CD4-positive, alpha-beta T cell treated with Interleukin-12 subunit alpha and Interleukin-12 subunit beta, for 1 hour (primary cell): ENCODE data around the gene PTPRN2.
"Not testable (repeated sequence)": the region's sequence is repeated elsewhere in the genome, so short reads cannot be mapped to it uniquely, and the experiment has no call there.

Source experiments
- DNase-seq: peaks from one replicate; pipeline ENCODE4 v3.0.0-alpha.2; 2020

The PTPRN2 gene

DNA sequence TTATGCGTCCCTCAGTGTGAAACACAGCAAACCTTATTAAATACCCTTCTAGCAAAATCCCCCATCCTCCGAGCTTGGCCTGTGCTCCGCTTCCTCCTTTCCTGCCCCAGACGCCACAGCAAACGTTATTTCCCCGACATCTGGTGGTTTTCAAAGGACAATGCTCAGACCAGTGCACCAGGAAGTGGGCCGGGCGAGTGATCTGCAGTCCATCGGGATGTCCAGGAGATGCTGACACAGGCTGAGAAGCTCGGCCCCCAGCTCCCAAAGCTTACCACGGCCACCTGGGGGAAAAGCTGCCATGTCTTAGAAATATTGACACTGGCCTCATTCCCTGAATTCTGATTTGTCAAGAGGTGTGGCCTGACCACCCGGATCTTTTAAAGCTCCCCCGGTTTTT lies 129.5 kb downstream of the PTPRN2 start:
- no peak for DNase-seq

DNA sequence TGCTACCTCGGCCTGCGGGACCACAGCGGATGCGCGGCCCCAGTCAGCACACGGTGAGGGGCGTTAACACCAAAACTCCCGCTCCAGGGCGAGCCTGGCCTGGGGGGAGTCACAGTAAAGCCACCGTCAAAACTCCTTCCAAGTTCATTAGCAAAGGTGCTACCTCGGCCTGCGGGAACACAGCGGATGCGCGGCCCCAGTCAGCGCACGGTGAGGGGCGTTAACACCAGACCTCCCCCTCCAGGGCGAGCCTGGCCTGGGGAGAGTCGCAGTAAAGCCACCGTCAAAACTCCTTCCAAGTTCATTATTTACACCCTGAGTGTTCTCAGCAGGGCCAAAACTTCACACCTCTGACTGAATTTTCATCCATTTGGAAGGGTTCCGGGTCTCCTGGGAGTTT lies 130.0 kb downstream of the PTPRN2 start:
- DNase-seq = not testable (repeated sequence)

DNA sequence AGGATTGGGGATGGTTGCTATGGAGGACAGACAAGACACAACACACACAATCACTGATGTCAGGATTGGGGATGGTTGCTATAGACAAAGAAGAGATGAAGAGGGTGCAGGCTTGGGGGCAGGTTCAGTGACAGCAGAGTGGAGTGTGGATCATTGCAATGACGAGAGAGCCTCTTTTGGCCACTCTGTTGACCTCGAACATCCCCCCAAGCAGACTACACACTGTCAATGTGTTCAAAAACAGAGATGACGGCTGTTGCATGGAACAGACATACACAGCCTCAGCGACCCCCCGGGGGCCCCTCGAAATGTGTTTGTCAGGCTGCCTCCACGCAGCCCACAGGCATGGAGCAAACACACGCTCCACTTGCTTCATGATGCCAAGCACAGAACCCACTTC lies 133.0 kb downstream of the PTPRN2 start:
- no peak for DNase-seq

DNA sequence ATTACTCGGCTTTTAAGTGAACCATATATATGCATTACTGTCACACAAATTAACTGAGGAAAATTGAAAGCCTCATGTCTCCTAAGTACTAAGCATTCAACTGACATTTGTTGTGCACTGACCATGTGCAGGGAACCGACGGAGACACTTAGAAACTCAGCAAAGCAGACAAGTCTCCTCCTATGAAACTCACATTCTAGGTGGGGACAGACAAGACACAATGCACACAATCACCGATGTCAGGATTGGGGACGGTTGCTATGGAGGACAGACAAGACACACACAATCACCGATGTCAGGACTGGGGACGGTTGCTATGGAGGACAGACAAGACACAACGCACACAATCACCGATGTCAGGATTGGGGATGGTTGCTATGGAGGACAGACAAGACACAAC lies 134.0 kb downstream of the PTPRN2 start:
- no peak for DNase-seq

DNA sequence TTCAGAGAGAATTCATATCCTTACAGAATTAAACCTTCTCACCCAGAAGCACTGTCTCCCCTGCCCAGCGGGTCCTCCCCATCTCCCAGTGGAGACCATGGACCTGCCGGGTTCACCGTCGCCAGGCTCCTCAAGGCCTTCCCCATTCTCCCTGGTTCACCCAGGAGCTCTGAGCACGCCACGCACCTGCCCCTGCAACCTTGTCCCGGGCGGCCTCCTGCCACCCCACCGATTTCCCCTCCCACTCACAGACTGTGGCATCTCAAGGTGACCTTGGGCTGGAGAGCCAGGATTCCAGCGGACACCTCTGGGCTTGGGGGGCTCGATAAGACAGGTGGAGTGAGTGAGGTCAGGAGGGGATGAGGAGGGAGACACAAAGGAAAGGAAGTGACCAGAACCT lies 135.3 kb downstream of the PTPRN2 start:
- DNase-seq = no peak

DNA sequence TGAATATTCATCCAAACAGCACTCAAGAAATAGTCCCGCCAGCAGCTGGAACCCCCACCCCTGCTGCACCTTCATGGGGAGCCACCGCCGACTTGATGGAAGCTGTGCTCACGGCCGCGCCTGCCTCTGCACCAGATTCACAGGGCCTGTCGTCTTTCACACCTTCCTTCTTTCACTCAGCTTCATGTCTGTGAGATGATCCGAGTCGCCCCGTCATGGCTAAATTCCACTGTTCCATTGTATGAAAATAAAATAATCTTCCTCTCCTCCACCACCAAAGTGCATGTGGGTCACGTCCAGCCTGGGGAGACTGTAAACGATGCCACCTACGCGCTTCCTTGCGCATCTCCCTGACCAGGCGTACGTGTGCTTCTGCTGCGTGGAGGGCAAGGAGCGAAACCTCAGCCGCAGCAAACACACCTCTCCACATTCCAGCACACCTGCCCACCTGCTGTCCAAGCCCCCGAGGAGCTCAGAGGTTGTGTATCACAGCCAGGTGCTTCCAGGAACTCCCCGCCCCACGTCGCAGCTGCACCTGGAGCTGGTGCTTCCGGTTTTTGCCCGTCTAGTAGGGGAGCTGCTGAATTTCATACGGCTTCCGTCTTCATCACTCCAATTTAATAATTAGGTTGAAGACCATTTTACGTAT lies 137.0 kb downstream of the PTPRN2 start:
- DNase-seq = no peak

DNA sequence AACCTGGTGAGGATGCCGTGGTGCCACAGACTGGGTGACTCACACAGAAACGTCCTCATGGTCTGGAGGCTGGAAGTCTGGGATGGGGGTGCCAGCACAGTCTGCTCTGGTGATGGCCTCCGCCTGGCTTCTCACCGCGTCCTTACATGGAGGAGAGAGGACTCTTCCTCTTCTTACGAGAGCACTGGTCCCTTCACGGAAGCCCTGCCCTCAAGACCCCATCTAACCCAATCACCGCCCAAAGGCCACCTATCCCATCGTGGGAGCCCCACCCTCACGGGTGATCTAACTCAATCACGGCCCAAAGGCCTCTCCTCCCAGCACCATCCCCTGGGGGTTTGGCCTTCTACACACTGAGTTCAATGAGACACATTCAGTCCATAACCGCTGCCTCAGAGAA lies 137.7 kb downstream of the PTPRN2 start:
- no peak for DNase-seq

DNA sequence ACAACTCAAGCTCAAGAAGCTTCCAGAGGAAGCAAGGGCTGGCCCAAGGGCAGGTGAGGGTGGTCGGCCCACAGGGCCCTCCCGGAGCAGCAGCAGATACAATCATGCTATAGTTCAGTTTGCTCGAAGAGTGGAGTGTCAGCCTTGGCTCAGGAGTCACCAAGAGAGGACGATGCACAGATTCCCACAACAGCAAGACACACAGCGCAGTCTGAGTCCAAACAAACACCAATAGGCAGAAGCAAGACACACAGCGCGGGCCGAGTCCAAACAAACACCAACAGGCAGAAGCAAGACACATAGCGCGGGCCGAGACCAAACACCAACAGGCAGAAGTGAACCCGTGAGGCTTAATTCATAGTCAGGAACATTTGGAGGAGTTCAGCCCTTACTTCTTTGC lies 138.4 kb downstream of the PTPRN2 start:
- no peak for DNase-seq

DNA sequence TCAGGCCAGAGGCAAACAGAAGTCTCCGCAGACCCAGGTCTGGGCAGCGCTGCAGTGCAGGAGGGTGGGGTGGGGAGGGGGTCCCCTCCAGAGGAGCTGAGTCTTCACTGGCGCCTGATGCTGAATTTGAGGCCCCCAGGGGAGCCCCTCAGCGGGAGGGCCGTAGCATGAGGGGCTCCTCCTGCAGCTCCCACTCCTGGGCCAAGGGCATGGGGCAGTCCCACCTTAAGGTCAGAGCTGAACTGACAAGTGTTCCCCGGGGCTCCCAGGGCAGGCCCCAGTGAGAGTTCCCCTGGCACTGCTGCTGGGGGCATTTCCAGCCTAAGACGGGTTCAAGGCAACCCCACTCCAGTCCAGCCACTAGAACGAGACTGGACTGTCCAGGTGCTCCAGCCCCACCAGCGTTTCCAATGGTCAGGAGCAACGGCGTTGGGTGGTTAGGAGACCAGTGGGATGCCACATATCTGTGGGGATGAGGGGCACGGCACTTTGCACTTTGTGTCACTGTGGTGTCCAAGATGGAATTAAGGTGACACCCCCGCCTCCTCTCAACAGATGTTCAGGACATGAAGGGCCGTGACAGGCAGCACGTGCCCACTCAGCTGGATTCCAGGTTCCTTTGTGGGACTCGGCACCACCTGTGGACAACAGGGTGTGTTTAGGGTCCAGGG lies 139.1 kb downstream of the PTPRN2 start:
- DNase-seq = no peak

DNA sequence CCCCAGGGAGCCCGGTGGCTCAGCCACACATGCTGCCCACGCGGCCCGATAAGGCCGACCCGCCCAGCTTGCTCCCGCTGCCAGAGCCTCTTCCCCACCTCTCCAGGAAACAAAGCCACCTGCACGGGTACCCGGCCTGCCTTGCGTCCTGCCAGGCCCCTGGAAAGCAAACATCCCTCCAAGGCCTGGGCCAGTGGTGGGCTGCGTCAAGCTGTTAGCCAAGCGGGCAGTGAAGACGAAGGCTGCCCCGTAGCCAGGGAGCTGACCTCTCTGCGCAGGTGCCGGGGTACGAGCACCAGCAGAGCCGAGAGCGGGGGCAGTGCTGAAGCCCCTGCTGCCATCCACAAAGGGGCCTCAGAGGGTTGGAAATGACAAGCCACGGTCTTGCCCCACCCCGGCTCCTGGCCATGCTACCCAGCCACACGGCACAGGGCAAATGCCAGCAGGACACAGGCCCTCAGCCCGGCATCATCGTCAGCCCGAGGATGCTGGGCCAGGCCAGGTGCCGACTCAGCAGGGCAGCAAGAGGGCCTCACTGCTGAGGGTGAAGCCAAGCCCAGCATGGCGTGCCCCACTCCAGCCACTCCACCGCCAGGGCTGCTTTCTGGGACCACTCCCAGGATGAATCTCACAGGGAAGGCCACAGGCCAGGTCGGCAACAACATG lies 140.0 kb downstream of the PTPRN2 start:
- DNase-seq = no peak

DNA sequence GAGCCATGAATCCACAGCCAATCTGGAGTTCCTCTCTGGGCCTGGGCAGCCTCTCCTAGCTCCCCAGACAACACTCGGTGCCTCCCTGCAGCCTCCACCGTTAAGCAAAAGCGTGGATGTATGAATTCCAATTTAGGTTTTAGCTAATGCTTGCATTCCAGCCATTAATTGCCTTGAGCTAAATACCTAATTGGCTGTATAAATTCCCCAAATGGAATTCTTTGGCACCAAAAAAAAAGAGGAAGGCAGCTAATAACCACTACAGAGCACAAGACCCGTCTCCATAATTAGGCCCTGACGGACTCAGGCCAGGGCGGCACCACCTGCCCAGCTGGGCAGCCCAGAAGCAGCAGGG lies 140.5 kb downstream of the PTPRN2 start:
- DNase-seq = no peak

DNA sequence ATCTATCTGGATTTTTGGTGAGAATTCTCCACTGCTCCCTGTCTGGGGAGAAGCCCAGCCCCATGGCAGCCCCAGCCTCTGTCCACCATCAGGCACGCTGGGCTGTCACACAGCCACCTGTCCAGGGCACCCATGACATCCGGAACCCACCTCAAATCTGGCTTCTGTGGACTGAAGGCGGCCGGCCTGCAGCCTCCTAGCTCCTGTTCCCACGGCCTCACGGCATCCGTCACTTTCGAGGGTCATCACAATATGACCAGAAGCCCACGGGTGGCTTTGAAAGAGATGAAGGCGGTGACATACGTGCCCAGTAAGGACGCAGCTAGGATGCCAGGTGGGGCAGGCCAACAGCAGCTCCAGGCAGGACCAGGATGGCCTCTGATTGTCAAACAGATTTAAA lies 140.9 kb downstream of the PTPRN2 start:
- no peak for DNase-seq

DNA sequence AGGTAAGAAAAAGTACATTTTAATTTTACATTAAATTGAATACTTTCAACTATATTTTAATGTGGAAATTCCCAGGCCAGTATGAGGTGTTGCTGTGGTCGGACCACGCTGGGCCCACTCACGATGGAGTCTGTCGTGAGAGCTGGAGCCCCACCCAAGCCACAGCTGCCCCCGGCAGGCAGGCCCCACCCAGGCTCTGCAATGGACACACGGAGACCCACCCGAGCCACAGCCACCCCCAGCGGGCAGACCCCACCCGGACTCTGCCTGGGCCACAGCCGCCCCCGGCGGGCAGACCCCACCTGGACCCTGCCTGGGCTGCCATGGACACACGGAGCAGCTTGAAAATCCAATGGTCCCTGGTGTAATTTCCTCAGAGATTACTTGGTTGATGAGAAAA lies 141.3 kb downstream of the PTPRN2 start:
- no peak for DNase-seq

DNA sequence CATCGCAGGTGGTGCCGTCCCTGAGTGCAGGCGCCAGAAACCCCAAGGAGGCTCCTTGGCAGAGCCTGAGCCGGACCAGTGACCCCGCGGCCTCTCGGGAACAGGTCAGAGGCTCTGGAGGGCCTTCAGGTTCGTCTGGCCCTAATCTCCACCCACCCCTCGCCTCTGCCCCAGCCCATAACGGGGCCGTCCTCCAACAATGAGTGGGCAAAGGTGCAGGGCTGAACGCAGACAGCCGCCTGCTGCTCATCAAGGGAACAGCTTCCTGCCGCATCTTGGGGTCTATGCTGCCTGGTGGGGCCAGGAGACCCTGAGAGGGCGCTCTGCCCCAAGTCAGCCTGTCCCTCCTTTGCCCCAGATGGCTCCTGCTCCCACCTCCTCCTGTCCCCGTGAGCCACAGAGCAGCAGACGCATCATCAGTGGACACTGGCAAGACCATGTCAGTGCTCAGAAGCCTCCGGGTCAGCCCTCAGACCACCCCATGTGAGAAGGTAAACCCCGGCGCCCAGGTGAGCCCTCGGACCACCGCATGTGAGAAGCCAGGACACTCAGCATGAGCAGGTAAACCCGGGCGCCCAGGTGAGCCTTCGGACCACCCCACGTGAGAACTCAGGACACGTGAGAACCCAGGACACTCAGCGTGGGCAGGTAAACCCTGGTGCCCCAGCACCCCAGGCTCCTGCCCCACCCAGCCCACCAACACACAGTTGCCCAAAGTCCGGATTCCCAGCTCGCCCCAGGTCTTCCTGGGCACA lies 142.0 kb downstream of the PTPRN2 start:
- no peak for DNase-seq

DNA sequence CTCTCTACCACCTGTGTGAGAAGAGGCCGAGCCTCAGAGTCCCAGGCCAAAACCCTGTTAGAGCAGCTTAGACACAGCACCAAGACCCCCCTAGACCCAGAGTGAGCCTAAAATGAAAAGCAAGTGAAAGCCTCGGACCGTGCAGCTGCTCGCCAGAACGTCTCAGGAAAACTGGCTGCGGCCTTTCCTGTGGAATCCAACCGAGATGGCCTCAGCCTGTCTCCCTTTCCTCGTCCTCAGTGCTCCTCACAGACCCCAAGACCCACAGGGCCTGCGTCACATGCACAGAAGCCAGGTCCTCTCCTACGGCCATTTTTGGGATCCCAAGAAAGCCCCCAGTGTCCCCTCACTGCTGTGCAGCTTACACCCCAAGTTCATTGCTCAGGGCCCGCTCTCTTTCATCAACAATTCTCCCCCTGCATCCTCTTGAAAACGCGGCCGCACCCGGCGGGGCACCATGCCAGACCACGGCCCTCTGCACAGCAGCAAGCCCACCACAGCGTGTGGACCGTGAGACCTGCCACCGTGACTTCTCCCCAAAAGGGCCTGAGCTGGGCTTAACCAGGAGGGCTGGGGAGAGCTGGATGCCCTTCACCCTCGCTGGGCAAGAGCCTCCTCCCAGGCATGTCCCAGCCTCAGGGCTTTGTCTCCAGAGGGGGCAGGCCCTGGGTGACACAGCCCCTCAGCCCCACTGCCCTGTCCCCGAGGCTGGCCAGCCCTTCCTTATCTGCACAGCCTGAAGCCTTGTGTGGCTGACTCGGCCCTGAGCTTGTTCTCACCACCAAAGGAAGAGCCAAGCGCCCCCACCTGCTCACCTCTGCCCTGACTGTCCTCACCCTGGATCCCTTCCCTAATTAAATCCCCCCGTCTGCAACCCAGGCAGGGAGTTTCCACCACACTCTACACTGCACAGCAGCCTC lies 142.9 kb downstream of the PTPRN2 start:
- no peak for DNase-seq

DNA sequence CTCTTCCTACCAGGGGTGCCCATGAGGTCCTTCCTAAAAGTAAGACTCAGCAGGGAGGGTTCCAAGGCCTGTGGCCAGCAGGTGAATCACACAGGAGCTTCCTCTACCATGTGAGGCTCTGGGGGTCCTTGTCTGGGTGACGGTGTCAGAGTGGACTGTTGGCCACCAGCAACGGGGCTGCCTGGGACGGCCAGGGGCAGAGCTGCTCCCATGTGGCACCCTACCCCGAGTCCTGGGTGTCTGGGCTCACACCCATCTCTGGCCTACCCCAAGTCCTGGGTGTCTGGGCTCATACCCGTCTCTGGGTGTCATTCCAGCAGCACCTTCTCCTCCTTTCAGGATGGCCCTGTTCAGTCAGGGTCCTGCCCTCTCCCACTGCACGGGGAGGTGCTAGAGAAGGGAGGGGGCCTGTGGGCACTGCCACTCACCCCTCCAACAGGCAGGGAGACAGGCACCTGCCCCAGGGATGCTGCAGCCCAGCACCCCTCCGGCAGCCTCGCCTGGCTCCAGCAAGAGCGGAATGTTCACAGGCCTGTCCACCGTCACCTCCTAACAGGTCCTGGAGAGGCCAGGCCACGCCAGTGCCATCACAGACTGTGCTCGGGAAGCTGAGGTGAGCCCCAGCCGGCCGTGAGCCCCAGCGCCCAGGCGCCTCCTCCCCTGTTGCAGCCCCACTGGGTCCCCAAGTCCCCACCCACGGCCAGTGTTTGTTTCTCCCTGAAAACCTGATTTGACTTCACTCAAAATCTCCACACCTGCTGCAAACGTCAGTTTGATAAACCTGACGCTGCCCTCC lies 143.7 kb downstream of the PTPRN2 start:
- DNase-seq = no peak

DNA sequence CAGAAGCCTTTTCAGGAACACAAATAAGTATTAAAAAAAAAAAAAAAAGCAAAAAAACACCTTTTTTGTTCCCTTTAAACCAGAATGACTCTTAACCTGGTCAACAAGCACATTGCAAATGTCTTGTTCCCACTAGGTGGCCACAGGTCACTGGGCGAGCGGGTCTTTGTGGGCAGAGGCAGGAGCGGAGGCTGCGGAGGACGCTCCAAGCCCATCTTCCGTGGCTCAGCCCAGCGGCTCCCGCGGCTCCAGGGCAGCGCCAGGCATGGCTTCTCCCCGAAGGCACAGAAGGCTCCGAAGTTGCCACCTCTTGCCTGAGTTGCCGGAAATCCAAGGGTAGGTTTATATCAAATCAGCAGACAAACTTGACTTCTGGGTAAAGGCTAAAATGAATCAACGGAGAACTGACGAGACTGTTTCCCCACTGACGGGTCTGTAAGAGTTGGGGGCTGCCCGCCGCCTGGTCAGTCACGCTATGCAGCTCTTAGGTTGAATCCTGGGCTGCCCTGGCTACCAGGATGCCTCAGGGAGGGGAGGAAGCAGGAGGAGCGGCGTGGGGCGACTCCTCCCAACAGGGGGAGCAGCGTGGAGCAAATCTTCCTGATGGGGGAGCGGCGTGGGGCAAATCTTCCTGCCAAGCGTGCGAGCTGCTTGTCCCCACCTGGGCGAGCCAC lies 144.5 kb downstream of the PTPRN2 start:
- DNase-seq = no peak

DNA sequence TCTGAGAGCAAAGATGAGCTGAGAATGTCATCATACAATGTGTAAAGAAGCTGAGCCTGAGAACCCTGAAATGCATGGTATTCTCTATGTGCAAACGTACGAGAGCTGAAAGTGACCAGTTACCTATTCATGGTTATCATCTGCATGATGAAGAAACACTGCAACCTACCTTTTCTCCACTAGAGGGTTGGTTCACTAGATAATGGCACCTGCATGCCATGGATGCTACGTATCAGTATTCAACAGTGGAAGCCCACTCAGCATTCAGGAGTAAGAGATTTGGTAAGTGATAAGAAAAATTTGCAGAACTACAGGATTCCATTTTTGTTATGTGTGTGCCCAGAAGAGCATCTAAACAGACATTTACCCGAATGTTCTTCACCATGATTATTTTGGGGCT lies 145.4 kb downstream of the PTPRN2 start:
- DNase-seq = no peak

DNA sequence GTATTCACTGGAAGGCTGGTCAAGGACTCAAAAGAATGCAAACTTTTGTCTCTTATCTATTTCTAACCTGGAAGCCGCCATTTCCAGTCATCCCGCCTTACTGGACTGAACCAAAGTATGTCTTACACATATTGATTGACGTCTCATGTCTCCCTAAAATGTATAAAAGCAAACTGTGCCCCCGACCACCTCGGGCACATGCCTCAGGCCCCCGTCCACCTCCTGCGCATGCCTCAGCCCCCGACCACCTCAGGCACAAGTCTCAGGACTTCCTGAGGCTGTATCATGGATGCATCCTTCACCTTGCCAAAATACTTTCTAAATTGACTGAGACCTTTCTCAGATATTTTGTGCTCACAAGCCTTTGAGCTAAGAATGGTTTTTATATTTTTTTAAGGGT lies 148.6 kb downstream of the PTPRN2 start:
- no peak for DNase-seq

DNA sequence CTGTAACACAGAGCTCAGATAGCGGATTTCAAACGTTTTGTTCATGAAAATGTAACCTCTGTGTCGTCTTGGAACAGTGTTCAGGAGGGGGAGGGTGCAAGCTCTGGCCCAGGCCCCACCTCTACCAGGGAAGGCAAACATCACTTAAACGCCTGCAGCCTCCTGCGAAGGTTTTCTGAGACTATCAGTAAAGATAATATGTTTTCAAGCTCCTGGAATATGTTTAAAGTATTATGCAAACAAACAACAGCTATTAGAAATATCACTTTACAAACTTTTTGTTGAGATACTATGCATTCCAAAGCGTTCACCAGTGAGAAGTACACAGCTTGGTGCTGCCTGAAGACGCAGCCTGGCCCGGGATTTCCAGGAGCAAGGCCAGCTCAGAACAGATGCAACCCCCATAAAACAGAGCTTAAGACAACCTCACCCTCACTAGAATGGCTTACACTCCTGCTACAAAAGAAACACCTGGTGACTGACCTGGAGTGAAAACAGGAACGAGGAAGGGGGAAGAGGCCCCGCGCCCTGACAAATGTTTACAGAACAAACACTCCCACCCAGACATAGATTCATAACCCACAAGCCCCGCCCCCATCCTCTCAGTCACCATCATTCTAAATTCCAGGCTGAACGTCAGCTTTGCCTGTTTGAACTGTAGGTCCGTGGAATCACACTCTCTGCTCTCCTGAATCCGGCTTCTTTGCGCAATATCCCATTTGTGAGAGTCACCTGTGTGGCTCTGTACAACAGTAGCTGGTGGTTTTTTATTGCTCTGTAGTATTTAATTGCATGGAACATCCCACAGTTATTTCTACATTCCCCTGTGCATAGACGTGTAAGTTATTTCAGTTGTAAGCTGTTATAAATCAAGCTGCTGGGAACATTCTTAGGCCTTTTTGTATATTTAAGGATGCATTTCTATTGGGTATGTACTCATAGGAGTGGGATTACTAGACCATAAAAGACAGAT lies 155.0 kb downstream of the PTPRN2 start:
- no peak for DNase-seq
